Astrocyte (in vitro differentiated cells and primary cell): ENCODE results near the gene ARFGAP2.

Experiments
- CTCF ChIP-seq: IDR thresholded peaks from 2 replicates; pipeline ENCODE4 v1.5.1; 2011; ENCODE audit warnings: low read depth, mild to moderate bottlenecking, inconsistent platforms, low read length, moderate library complexity; ENCODE audit not compliant: insufficient read depth
- EZH2 ChIP-seq: IDR thresholded peaks from 2 replicates; pipeline ENCODE4 v1.6.1; 2012; ENCODE audit warnings: mild to moderate bottlenecking, low read length, inconsistent platforms; ENCODE audit not compliant: insufficient read depth

GRCh38 chr11:47188259-47188658 is 11.6 kb upstream of the ARFGAP2 start:
- no peak for TF ChIP-seq CTCF
- TF ChIP-seq EZH2 = no peak
